HG03108 (cell line): ENCODE results near the gene GAL3ST1.
"Not testable (repeated sequence)": the region's sequence is repeated elsewhere in the genome, so short reads cannot be mapped to it uniquely, and the experiment has no call there.

ENCODE experiments used
- ATAC-seq: cut with Tn5 transposase; IDR thresholded peaks from one replicate; pipeline ENCODE4 v1.9.1; 2021; ENCODE audit warnings: moderate library complexity; ENCODE audit not compliant: unreplicated experiment

The GAL3ST1 gene

GRCh38 chr22:30598986-30599385, 24.5 kb upstream of the GAL3ST1 start:
- no peak for ATAC-seq

GRCh38 chr22:30596886-30597285, 22.4 kb upstream of the GAL3ST1 start:
- ATAC-seq, result no peak

- no peak for ATAC-seq
These were observed 21.7 kb upstream of the GAL3ST1 start for GRCh38 chr22:30596199-30596598.

GRCh38 chr22:30592360-30592713, 17.9 kb upstream of the GAL3ST1 start:
- not testable (repeated sequence) for ATAC-seq

GRCh38 chr22:30591588-30592359, 17.3 kb upstream of the GAL3ST1 start, which contains the start of gene PES1:
PES1 (minus strand) TSS chr22:30591910; CDS start chr22:30591833, 77 bp downstream.
- peak; percentile 95 for ATAC-seq

- no peak for ATAC-seq
These were observed 16.7 kb upstream of the GAL3ST1 start for GRCh38 chr22:30591191-30591587.

- ATAC-seq, result no peak
These were observed 11.9 kb upstream of the GAL3ST1 start for GRCh38 chr22:30586414-30586813.

- no peak for ATAC-seq
These were observed 10.0 kb upstream of the GAL3ST1 start for GRCh38 chr22:30584441-30584840.

GRCh38 chr22:30582788-30583545, 8.5 kb upstream of the GAL3ST1 start:
- ATAC-seq, result no peak

GRCh38 chr22:30582051-30582450, 7.6 kb upstream of the GAL3ST1 start:
- ATAC-seq, result no peak

GRCh38 chr22:30580896-30581295, 6.4 kb upstream of the GAL3ST1 start:
- no peak for ATAC-seq

GRCh38 chr22:30578481-30578880, 4.0 kb upstream of the GAL3ST1 start:
- ATAC-seq, result no peak

GRCh38 chr22:30575859-30576258, 1.4 kb upstream of the GAL3ST1 start:
- ATAC-seq, result no peak

GRCh38 chr22:30574997-30575671, 669 bp upstream of the GAL3ST1 start:
- no peak for ATAC-seq

- no peak for ATAC-seq
These were observed 821 bp downstream of the GAL3ST1 start for GRCh38 chr22:30573594-30574094.

GRCh38 chr22:30572840-30573593, 1.4 kb downstream of the GAL3ST1 start:
- ATAC-seq, result no peak

- ATAC-seq, result no peak
These were observed 2.3 kb downstream of the GAL3ST1 start for GRCh38 chr22:30572210-30572609.

- no peak for ATAC-seq
These were observed 4.7 kb downstream of the GAL3ST1 start for GRCh38 chr22:30569674-30570202.

- ATAC-seq, result no peak
These were observed 6.2 kb downstream of the GAL3ST1 start for GRCh38 chr22:30568137-30568805.

GRCh38 chr22:30567277-30567676, 7.2 kb downstream of the GAL3ST1 start:
- ATAC-seq, result not testable (repeated sequence)
